A673 (cell line): ENCODE data around the gene TOMM70. TPM values are rescaled to one million over a fixed set of nuclear protein-coding genes. Genes with fewer than 3 reads are reported as not detected.

ENCODE experiments used
- BruUV-seq: library from RNA; stranded (reverse); fragments of 400-500 nt; replicated peaks from 2 replicates; lab custom pipeline; 2021; lab: Mats Ljungman, UMichigan
- CTCF ChIA-PET: fragments of 300-600 bp; sonication (Branson Sonifier 250); formaldehyde crosslinking; loops from one replicate; lab custom pipeline; 2022; ENCODE audit warnings: antibody characterized with exemption; lab: Charles Lee
- POLR2A ChIA-PET: fragments of 300-600 bp; sonication (Branson Sonifier 250); formaldehyde crosslinking; loops from one replicate; lab custom pipeline; 2022; ENCODE audit warnings: antibody characterized with exemption; ENCODE audit not compliant: low non-redundant PET; lab: Charles Lee
- DNase-seq: peaks from one replicate; pipeline ENCODE4 v3.0.0-alpha.2; 2015; ENCODE audit warnings: low spot score
- H3K27ac ChIP-seq: fragments of 200-600 bp; sonication (generic); 2 replicates; pipeline ENCODE4 v1.5.1; 2016; ENCODE audit warnings: mixed run types, low read depth, mild to moderate bottlenecking, mixed read lengths, antibody characterized with exemption, low read length; ENCODE audit not compliant: poor library complexity, severe bottlenecking
- H3K27me3 ChIP-seq: fragments of 200-600 bp; sonication (generic); replicated peaks from 2 replicates; pipeline ENCODE4 v1.6.1; 2017; ENCODE audit warnings: mixed run types, low read depth, mild to moderate bottlenecking, mixed read lengths, antibody characterized with exemption, low read length; ENCODE audit not compliant: insufficient read depth, poor library complexity
- H3K36me3 ChIP-seq: fragments of 200-600 bp; sonication (generic); 2 replicates; pipeline ENCODE4 v1.6.1; 2016; ENCODE audit warnings: mixed run types, mild to moderate bottlenecking, mixed read lengths, antibody characterized with exemption, low read length; ENCODE audit not compliant: insufficient read depth, poor library complexity, severe bottlenecking
- H3K4me1 ChIP-seq: fragments of 200-600 bp; sonication (generic); 2 replicates; pipeline ENCODE4 v1.6.1; 2017; ENCODE audit warnings: mixed run types, mild to moderate bottlenecking, mixed read lengths, antibody characterized with exemption, low read length; ENCODE audit not compliant: insufficient read depth, poor library complexity, severe bottlenecking
- H3K4me3 ChIP-seq: fragments of 200-600 bp; sonication (generic); 2 replicates; pipeline ENCODE4 v1.5.1; 2016; ENCODE audit warnings: low read depth, mixed run types, mild to moderate bottlenecking, mixed read lengths, low read length; ENCODE audit not compliant: poor library complexity, severe bottlenecking
- H3K9me3 ChIP-seq: fragments of 200-600 bp; sonication (generic); 2 replicates; pipeline ENCODE4 v1.6.1; 2016; ENCODE audit warnings: mixed run types, low read depth, mild to moderate bottlenecking, mixed read lengths, antibody characterized with exemption, low read length; ENCODE audit not compliant: poor library complexity, severe bottlenecking
- CTCF ChIP-seq: fragments of 300-800, 200-600 bp; sonication (generic); conservative IDR thresholded peaks from 2 replicates; pipeline ENCODE4 v1.5.1; 2017; ENCODE audit warnings: low read depth, mild to moderate bottlenecking, antibody characterized with exemption, low read length, moderate library complexity, mixed read lengths
- EZH2 ChIP-seq: fragments of 200-600 bp; sonication (generic); IDR thresholded peaks from 2 replicates; pipeline ENCODE4 v1.6.1; 2017; ENCODE audit warnings: borderline replicate concordance, low read depth, mild to moderate bottlenecking, mixed read lengths, antibody characterized with exemption, low read length; ENCODE audit not compliant: poor library complexity, severe bottlenecking
- intact Hi-C: fragments of 100-400 bp; cut with micrococcal nuclease; formaldehyde crosslinking; loops from one replicate; pipeline ENCODE4 v1.10.0; 2022; ENCODE audit not compliant: unreplicated experiment
- total RNA-seq: library from RNA; stranded (reverse); gene quantifications from 2 replicates; pipeline ENCODE4 v1.2.3, GENCODE V29; 2021

The TOMM70 gene
- total RNA-seq, 1 experiment from 2014 or later: 54.4 TPM

- POLR2A ChIA-PET: no interaction called here
- peaks cover 63% of the 10 kb centered on the region for H3K36me3 ChIP-seq
- no peak for TF ChIP-seq CTCF
- TF ChIP-seq EZH2: no peak
Observed at GRCh38 chr3:100348727-100349126, 52.2 kb downstream of the TOMM70 start.

GRCh38 chr3:100340527-100340926 lies 60.4 kb downstream of the TOMM70 start:
- TF ChIP-seq CTCF: no peak
- no peak for TF ChIP-seq EZH2
- H3K4me1 ChIP-seq: no peaks in the 10 kb centered on the region
- ChIA-PET CTCF (no interaction called here), POLR2A (no interaction called here)
- no peak for DNase-seq
- peaks cover 48% of the 10 kb centered on the region for H3K36me3 ChIP-seq
- no peaks in the 10 kb centered on the region for H3K9me3 ChIP-seq
- no TSS peak for BruUV-seq
- H3K4me3 ChIP-seq: no peak overlapping the region
- intact Hi-C loops: no loop called here
- no peak overlapping the region for H3K27ac ChIP-seq
- H3K27me3 ChIP-seq: no peaks in the 10 kb centered on the region

More at GRCh38 chr3:100348727-100349126, 52.2 kb downstream of the TOMM70 start:
- no peaks in the 10 kb centered on the region for H3K27me3 ChIP-seq
- H3K9me3 ChIP-seq: no peaks in the 10 kb centered on the region
- BruUV-seq: no TSS peak
- intact Hi-C loops: no loop called here
- no peak overlapping the region for H3K4me3 ChIP-seq
- CTCF ChIA-PET: no interaction called here
- no peaks in the 10 kb centered on the region for H3K4me1 ChIP-seq
- DNase-seq: no peak
- no peak overlapping the region for H3K27ac ChIP-seq

DNA sequence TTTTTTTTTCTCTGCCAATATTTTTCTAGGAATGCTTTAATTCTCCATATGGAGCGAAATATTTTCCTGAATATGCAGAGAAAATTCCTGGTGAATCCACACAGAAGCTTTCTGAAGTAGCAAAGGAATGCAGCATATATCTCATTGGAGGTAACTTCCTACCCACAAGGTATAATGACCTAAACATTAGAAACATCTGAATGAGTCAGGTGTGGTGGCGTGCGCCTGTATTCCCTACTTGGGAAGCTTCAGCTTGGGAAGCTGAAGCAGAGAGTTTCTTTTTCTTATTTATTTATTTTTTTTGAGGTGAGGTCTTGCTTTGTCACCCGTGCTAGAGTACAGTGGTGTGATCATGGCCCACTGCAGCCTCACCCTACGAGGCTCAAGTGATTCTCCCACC lies 61.1 kb downstream of the TOMM70 start:
- ChIA-PET CTCF (no interaction called here), POLR2A (no interaction called here)

More for the DNA sequence above, 61.1 kb downstream of the TOMM70 start:
- Histone ChIP-seq H3K27ac (no peak overlapping the region), H3K4me3 (no peak overlapping the region), H3K4me1 (no peaks in the 10 kb centered on the region), H3K9me3 (no peaks in the 10 kb centered on the region), H3K36me3 (peaks cover 45% of the 10 kb centered on the region), H3K27me3 (no peaks in the 10 kb centered on the region)
- intact Hi-C loops: no loop called here
- DNase-seq: no peak
- no TSS peak for BruUV-seq
- TF ChIP-seq EZH2 (no peak), CTCF (no peak)
